Smooth muscle cell of the brain vasculature (primary cell): ENCODE measurements around the gene EDA.
"Not testable (repeated sequence)": the region's sequence is repeated elsewhere in the genome, so short reads cannot be mapped to it uniquely, and the experiment has no call there.

Source experiments
- DNase-seq: peaks from one replicate; pipeline ENCODE4 v3.0.0-alpha.2; 2012; ENCODE audit warnings: low read depth, low spot score

EDA gene

GRCh38 chrX:69951753-69952152 is 335.8 kb downstream of the EDA start:
- DNase-seq: no peak

GRCh38 chrX:69959712-69960111 is 343.8 kb downstream of the EDA start:
- no peak for DNase-seq

GRCh38 chrX:69961365-69962072 is 345.6 kb downstream of the EDA start:
- DNase-seq: no peak

GRCh38 chrX:69968950-69969349 is 353.0 kb downstream of the EDA start:
- DNase-seq: no peak

GRCh38 chrX:69969460-69969859 is 353.5 kb downstream of the EDA start:
- no peak for DNase-seq

- DNase-seq: no peak
Observed at GRCh38 chrX:69987691-69988090, 371.8 kb downstream of the EDA start.

GRCh38 chrX:69988955-69989394 is 373.1 kb downstream of the EDA start:
- no peak for DNase-seq

GRCh38 chrX:69991685-69992084 is 375.8 kb downstream of the EDA start:
- no peak for DNase-seq

GRCh38 chrX:69993494-69993893 is 377.6 kb downstream of the EDA start:
- no peak for DNase-seq

GRCh38 chrX:69995362-69996112 is 379.6 kb downstream of the EDA start:
- DNase-seq: no peak

- no peak for DNase-seq
Observed at GRCh38 chrX:69996113-69996468, 380.2 kb downstream of the EDA start.

GRCh38 chrX:69998299-69998698 is 382.4 kb downstream of the EDA start:
- not testable (repeated sequence) for DNase-seq

- DNase-seq: no peak
Observed at GRCh38 chrX:70001269-70001668, 385.4 kb downstream of the EDA start.

- no peak for DNase-seq
Observed at GRCh38 chrX:70001708-70002341, 385.9 kb downstream of the EDA start.

- DNase-seq: no peak
Observed at GRCh38 chrX:70007946-70008345, 392.0 kb downstream of the EDA start.

- no peak for DNase-seq
Observed at GRCh38 chrX:70009049-70009448, 393.1 kb downstream of the EDA start.

- no peak for DNase-seq
Observed at GRCh38 chrX:70009970-70010369, 394.1 kb downstream of the EDA start.

GRCh38 chrX:70012756-70013155 is 396.8 kb downstream of the EDA start:
- no peak for DNase-seq

- DNase-seq: no peak
Observed at GRCh38 chrX:70013466-70014381, 397.8 kb downstream of the EDA start.

GRCh38 chrX:70016513-70016912 is 400.6 kb downstream of the EDA start:
- DNase-seq: no peak

GRCh38 chrX:70022616-70023015 is 406.7 kb downstream of the EDA start:
- DNase-seq: no peak

- no peak for DNase-seq
Observed at GRCh38 chrX:70025464-70025863, 409.6 kb downstream of the EDA start.
